GF-D8 (cell line): Measurements from ENCODE around the gene DLG2.
A peak's percentile ranks its signal among the peaks of the same experiment; 100 is the strongest.
"Not testable (repeated sequence)": the region's sequence is repeated elsewhere in the genome, so short reads cannot be mapped to it uniquely, and the experiment has no call there.

Source experiments
- DNase-seq: peaks from one replicate; lab custom pipeline; 2025; lab: John Stamatoyannopoulos, UW

DLG2 gene

DNA sequence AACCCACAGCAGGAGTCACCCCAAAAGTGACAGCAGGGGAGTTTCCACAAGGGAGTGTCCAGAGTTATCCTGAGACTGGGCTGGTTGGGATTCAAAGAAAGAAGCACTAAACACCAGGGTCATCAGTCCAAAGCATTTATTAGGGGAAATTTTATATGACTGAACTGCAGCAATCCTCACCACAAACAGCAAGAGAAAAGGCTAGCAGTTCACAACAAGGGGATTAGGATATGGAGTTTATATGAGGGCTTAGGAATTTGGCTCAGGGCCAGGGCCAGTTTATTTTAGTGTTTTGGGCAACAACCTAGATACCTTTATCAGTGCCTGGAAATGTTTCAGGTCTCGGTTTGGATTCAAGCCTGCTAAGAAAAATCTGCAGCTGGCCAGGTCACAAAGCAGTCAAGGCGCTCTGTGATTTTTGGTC is 16.1 kb upstream of the DLG2 start:
- no peak for DNase-seq

DNA sequence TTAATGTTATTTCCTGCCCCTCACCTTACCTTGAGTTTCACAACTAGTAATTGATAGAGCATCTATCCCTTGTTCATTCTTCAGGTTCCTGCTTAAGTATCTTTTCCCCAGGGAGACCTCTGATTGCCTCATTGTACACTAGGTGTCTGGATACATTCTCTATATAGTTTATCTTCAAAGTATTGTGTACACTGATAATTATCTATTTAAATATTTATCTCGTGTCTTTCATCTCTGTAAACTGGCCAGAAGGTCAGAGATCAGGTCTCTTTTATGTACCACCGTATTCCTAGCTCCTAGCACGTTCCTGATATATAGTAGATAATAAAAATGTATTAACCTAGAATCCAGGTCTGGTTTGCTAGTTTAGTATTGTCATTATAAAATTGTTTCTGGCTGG is 7.6 kb upstream of the DLG2 start:
- DNase-seq = no peak

GRCh38 chr11:85628771-85629341 is 1.7 kb upstream of the DLG2 start:
- DNase-seq = no peak

DNA sequence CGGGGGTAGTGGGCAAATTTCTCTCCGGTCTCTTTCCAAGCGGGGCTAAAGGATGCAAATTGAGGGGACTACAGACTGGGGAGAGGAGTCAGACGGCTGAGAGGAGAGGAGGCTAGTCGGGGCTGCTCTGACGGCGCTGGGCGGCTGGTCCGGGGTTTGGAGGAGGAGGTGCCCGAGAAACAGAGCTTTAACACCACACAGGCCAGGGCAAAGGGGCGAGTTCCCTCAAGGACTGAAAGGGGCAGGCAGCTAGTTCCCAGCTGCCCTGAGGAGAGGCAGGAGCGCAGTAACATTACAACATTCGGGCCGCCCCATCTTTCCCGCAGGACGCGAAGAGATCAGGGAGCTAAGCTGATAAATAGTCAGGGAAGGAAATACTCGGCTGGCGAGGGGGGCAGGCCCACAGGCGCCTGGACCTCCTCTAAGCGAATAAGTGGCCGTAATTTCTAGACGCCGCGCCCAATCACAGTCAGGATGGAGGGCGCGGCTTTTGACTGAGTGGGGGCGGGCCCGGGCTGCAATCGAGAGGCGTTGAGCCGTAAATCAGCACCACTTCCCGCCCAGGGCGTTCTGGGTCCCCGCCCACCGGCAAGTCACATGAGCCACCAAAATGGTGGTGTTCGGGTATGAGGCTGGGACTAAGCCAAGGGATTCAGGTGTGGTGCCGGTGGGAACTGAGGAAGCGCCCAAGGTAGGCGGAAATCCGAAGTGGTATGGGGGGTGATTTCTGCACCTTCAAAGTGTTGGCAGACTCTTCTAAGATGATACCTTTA is 1.0 kb upstream of the DLG2 start, which contains the start of gene TMEM126B:
TSS of gene TMEM126B (plus strand) at position 596 of the 773 bp plus-strand sequence. CDS start at position 611, 15 bp downstream.
- peak; percentile 90 for DNase-seq

DNA sequence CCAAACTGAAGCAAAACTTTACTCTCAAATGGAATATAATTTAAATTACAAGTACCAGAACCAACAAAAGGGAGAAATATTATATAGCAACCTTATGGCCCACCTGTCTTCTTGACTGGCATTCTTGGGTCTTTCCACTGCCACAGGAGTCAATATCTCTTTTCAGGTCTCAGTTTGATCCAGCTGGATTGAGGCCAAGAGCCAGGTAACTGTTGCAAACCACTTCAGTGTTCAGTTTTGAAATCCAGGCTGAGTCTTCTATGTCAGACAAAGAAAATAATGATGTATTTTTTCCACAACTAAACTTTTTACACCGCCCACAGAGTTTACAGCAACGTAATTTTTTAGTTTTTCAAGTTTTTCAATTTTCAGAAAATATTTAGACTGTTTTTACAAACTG is 648 bp downstream of the DLG2 start:
- DNase-seq = no peak

GRCh38 chr11:85620256-85620655 is 6.9 kb downstream of the DLG2 start:
- DNase-seq = no peak

DNA sequence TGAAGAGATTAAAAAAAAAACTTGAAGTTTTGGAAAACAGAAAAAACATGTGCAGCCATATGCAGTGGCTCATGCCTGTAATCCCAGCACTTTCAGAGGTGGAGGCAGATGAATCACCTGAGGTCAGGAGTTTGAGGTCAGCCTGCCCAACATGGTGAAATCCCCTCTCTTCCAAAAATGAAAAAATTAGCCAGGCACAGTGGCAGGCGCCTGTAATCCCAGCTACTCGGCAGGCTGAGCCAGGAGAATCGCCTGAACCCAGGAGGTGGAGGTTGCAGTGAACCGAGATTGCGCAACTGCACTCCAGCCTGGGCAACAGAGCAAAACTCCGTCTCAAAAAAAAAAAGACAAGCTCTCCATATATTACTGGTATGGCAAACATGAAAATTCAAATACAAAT is 7.6 kb downstream of the DLG2 start:
- no peak for DNase-seq

DNA sequence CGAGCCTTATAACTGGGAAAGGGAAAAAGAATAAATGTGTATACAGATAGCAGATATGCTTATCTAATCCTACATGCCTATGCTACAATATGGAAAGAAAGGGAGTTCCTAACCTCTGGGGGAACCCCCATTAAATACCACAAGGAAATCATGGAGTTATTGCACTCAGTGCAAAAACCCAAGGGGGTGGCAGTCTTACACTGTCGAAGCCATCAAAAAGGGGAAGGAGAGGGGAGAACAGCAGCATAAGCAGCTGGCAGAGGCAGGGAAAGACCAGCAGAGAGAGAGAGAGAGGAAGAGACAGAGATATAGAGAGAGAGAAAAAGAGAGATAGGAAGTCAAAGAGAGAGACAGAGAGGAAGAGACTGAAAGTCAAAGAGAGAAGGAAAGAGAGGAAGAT is 15.5 kb downstream of the DLG2 start:
- not testable (repeated sequence) for DNase-seq

DNA sequence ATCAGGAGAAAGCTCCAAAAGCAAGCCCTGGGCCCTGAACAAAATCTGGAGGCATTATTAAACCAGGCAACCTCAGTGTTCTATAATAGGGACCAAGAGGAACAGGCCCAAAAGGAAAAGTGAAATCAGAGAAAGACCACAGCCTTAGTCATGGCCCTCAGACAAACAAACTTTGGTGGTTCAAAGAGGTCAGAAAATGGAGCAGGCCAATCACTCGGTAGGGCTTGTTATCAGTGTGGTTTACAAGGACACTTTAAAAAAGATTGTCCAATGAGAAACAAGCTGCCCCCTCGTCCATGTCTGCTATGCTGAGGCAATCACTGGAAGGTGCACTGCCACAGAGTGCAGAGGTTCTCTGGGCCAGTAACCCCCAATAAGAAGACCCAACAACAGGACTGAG is 17.9 kb downstream of the DLG2 start:
- not testable (repeated sequence) for DNase-seq

DNA sequence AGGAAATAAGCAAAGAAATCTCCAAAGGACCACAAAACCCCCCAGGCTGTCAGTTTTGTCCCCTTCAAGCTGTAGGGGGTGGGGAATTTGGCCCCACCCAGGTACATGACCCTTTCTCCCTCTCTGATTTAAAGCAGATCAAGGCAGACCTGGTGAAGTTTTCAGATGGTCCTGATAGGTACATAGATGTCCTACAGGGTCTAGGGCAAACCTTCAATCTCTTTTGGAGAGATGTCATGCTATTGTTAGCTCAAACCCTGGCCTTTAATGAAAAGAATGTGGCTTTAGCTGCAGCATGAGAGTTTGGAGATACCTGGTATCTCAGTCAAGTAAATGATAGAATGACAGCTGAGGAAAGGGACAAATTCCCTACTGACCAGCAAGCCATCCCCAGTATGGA is 18.5 kb downstream of the DLG2 start:
- not testable (repeated sequence) for DNase-seq

- not testable (repeated sequence) for DNase-seq
Measured at GRCh38 chr11:85606237-85606636, 20.9 kb downstream of the DLG2 start.

GRCh38 chr11:85603220-85603619 is 23.9 kb downstream of the DLG2 start:
- DNase-seq = no peak

DNA sequence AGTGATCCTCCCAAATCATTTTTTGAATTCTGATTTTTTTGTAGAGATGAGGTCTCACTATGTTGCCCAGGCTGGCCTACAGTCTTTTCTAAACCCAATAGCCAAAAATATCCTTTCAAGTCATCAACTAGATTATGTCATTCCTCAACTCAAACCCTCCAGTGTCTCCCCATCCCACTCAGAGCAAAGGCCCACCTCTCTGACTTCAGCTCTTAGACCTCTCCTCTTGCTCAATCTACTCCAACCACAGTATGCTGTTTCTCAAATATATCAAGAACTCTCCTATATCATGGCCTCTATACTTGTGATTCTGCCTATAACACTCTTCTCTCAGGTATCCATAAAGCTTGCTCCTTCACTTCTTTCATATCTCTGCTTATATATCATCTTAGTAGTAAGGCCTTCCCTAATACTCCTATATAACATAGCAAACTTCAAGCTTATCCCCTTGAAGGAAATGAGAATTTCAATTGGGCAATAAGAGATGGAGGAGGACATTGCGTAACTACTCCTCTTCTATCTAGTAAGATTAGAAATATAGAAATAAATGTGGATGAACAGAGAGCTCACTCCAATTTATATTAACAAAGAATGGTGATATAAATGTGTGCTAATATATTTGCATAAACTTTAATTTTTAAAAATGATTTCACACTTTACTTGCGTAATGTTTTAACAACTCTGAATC is 24.5 kb downstream of the DLG2 start:
- DNase-seq = no peak

DNA sequence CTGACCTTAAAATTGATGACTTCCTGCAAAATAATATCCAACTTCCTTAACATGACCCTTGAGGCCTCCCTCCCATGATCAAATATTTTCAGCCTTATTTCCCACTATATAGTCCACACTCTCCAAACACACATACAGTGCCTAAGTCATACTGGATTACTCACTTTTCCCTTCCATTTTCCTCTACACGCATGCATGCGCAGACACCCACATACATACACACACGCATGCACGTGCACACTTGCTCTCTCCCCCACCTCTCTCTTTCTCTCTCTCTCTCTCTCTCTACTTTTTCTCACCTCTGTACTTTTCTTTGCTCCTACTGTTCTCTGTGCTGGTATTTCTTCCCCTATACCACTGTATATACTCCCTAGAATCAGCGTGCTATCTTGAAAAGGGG is 28.1 kb downstream of the DLG2 start:
- DNase-seq = no peak

GRCh38 chr11:85596886-85597285 is 30.3 kb downstream of the DLG2 start:
- no peak for DNase-seq

DNA sequence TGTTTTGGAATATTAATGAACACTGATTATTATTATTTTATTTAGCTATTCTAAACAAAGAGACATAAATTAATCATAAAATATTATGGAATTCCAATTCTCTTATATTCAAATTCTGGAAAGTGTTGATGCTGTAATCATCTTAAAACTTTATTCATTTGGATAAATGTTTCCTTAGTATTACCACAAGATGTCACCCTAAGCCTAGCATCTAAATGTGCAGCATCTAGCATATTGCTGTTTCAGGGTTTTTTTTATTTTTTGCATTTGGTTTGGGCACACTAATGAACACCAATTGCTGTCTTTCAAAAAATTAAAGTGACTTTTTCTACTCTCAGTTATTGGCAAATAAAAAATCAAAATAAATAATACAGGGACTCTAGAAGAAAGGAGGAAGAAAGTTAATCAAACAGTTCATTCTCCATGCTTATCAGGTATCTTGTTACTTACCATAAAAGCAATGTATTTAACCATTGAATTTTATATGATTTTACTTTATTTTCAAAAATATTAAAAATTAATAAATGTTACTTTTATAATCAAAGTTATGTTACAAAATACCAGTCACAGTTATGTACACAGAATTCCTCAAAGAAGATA is 31.8 kb downstream of the DLG2 start:
- DNase-seq = no peak

DNA sequence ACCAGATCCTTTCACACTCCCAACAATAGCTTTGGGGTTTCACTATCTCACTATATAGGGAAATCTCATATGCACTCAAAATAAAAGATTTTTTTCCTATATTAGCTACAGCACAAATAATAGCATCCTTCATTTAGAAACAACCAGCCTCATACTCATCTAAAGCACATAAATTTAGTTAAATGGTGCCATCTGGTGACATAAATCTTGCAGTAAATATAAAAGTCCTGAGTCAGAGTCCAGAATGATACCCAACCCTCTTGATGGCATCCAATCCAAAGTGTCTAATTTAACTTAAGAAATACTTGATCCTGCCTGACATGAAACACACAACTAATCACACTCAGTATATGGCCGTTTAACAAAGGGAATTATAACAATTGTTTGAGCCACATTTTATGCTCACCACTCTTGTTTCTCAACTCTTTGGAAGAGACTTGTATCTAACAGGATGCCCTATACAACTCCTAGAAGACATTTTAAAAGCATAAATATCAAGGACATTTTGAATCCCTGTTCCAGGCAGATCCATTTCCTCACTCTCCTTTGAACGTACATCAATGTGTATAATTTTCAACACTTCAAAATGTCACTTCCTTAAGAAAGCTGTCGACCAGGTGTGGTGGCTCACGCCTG is 36.2 kb downstream of the DLG2 start:
- DNase-seq = no peak

DNA sequence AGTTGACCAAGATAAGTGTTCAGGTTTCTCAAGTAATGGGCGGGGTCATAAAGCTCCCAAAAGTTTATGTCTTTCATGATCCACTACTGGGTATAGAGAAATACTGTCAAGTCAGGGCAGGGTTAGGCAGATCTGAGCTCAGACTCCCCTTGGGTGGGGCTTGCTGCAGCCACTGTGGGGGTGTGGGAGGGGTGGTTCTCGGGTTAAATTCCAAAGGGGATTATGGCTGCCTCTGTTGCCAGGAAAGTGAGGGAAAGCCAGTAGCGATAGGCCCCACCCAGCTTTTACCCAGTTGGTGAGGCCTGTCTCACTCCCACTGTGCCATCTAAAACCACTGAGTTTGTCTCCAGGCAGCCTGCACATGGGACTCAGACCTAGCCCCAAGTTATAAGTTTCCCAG is 37.8 kb downstream of the DLG2 start:
- no peak for DNase-seq

DNA sequence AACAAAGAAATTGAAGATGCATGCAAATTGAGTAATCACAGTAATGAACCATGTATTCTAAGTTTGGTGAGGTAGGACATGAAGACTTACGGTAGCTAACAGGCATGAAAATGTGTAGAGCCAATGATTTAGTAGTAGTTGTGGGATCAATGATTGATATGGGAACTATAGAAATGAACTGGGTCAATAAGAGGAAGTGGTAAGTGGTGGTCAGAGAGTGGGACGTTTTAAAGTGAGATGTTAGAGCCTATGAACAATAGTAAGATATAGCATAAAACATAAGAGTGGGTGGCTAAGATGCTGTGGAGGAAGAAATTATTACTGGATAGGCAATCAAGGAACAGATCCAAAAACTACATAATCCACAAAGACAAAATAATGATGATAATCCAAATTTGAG is 45.0 kb downstream of the DLG2 start:
- no peak for DNase-seq

DNA sequence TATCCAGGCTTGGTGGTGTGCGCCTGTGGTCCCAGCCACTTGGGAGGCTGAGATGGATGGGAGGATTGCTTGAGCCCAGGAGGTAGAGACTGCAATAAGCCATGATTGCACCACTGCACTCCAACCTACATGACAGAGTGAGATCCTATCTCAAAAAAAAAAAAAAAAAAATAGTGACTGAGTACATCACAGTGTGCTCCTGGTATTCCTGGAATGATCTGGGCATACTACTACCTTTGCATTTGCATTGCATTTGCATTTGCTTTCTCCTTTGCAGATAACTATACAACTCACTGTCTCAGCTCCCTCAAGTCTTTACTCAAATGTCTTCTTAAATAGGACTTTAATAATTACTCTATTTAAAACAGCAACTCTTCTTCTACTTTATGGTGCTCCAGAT is 51.8 kb downstream of the DLG2 start:
- DNase-seq = no peak

DNA sequence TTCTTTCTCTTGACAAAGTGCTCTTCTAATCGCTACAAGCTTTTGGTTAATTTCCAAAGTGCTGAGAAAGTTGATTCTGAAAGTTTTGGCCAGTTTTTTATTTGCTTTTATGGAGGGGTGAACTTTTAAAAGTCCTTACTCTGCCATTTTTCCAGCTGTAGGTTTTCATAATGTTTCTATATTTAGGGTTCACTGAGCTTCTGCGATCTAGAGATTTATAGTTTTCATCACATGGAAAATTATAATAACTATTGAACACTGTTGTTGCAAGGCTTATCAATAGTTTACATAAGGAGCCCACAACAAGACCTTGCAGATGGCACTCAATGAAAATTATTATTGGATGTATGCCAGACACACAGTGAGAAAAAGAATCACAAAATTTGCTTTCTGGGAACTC is 55.1 kb downstream of the DLG2 start:
- no peak for DNase-seq

GRCh38 chr11:85569525-85569924 is 57.6 kb downstream of the DLG2 start:
- no peak for DNase-seq
